GM12891 (cell line): Measurements from ENCODE around the gene SLC19A1.

Experiments used
- POLR2A ChIP-seq: IDR thresholded peaks from 2 replicates; pipeline ENCODE4 v1.6.1; 2011; ENCODE audit warnings: low read depth, low read length, control low read depth
- POLR2AphosphoS5 ChIP-seq: IDR thresholded peaks from 2 replicates; pipeline ENCODE4 v1.6.1; 2011; ENCODE audit warnings: low read depth, low read length, control low read depth
- POU2F2 ChIP-seq: IDR thresholded peaks from 2 replicates; pipeline ENCODE4 v1.6.1; 2011; ENCODE audit warnings: low read depth, mild to moderate bottlenecking, control low read depth, low read length, moderate library complexity

DNA sequence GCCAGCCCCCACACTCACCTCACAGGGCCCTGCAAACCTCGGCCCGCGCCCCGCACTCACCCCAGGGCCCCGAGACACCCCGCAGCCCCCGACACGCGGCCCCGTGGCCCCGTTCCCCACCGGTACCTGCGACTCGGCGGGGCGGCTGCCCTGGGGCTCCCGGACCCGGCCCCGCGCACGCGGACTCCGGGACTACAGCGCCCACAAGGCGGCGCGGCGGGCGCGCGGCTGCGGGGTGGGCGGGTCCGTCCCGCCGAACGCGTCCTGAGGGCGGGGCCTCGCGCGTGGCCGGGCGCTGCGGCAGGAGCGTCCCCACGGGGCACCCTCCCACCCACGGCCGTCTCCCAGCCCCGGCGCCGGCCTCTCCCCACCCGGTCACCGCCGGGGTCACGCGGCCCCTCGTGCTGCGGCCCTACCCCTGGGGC lies at the start of gene SLC19A1:
- TF ChIP-seq POLR2A (no peak), POLR2AphosphoS5 (no peak), POU2F2 (no peak)
